Fibroblast of gingiva (primary cell): ENCODE results near the gene PCP4L1.

Experiments used
- DNase-seq: peaks from one replicate; pipeline ENCODE4 v3.0.0-alpha.2; 2011; ENCODE audit warnings: low read depth

PCP4L1 gene

GRCh38 chr1:161267321-161267720 lies 8.8 kb downstream of the PCP4L1 start:
- no peak for DNase-seq

GRCh38 chr1:161273402-161273801 lies 14.9 kb downstream of the PCP4L1 start:
- DNase-seq = no peak

- no peak for DNase-seq
Observed at GRCh38 chr1:161274874-161275273, 16.3 kb downstream of the PCP4L1 start.

- DNase-seq = no peak
Observed at GRCh38 chr1:161282991-161283390, 24.4 kb downstream of the PCP4L1 start.

GRCh38 chr1:161285113-161285512 lies 26.6 kb downstream of the PCP4L1 start:
- no peak for DNase-seq

GRCh38 chr1:161285521-161285920 lies 27.0 kb downstream of the PCP4L1 start:
- no peak for DNase-seq

- DNase-seq = no peak
Observed at GRCh38 chr1:161287482-161288054, 29.0 kb downstream of the PCP4L1 start.

- DNase-seq = no peak
Observed at GRCh38 chr1:161290779-161291178, 32.2 kb downstream of the PCP4L1 start.

- DNase-seq = no peak
Observed at GRCh38 chr1:161297415-161297814, 38.9 kb downstream of the PCP4L1 start.

- no peak for DNase-seq
Observed at GRCh38 chr1:161298116-161298515, 39.6 kb downstream of the PCP4L1 start.

GRCh38 chr1:161299347-161299746 lies 40.8 kb downstream of the PCP4L1 start:
- DNase-seq = no peak

GRCh38 chr1:161300478-161300877 lies 41.9 kb downstream of the PCP4L1 start:
- DNase-seq = no peak

GRCh38 chr1:161304927-161305866 lies 46.7 kb downstream of the PCP4L1 start:
- DNase-seq = no peak

- peak; percentile 26 for DNase-seq
Observed at GRCh38 chr1:161305867-161306519, 47.4 kb downstream of the PCP4L1 start.

- peak; percentile 70 for DNase-seq
Observed at GRCh38 chr1:161307230-161307768, 48.8 kb downstream of the PCP4L1 start.

GRCh38 chr1:161307892-161308638 lies 49.5 kb downstream of the PCP4L1 start:
- no peak for DNase-seq

GRCh38 chr1:161309868-161310267 lies 51.3 kb downstream of the PCP4L1 start, which contains the start of gene MPZ:
TSS of gene MPZ (minus strand) at chr1:161309968. CDS start at chr1:161309905, 63 bp downstream.
- DNase-seq = no peak

GRCh38 chr1:161311595-161312181 lies 53.1 kb downstream of the PCP4L1 start:
- DNase-seq = no peak

GRCh38 chr1:161313554-161314200 lies 55.1 kb downstream of the PCP4L1 start:
- DNase-seq = no peak

- DNase-seq = peak; percentile 86
Observed at GRCh38 chr1:161314201-161314981, 55.8 kb downstream of the PCP4L1 start, which contains the start of gene SDHC. TSS of gene SDHC (plus strand) at chr1:161314381. CDS start at chr1:161314406, 25 bp downstream.
